T follicular helper cell (primary cell): ENCODE results near the gene SMIM45.

Experiments
- DNase-seq: peaks from one replicate; pipeline ENCODE4 v3.0.0-alpha.2; 2020; ENCODE audit warnings: low read depth

SMIM45 gene

DNA sequence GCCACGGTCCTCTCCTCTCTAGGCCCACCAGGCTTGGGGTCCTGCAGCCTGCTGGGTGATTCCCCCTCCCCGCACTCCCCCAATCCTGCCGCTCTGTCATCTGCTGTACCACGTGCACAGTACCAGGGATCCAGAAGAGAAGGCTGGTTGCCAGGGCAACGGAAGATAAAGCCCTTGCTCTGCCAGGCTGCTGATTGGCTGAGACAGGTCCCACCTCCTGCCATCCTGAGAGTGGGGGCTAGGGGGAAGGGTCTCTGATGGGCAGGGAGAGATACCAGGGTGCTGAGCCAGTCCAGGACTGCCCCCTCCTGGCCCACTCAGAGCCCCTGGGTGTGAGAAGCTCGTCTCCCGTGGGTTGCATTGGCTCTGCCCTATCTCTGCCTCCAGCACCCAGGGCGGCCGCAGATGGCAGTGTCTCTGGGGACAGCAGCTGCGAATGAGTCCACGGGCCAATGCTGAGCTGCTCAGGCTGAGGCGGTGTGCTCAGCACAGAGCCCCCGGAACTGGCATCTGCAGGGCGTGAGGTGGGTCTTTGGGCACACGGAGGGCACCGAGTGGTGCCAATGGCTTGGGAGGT lies at the start of gene SMIM45:
Gene SMIM45, plus strand, starts transcription at position 253 of the 577 bp plus-strand sequence.
- no peak for DNase-seq

DNA sequence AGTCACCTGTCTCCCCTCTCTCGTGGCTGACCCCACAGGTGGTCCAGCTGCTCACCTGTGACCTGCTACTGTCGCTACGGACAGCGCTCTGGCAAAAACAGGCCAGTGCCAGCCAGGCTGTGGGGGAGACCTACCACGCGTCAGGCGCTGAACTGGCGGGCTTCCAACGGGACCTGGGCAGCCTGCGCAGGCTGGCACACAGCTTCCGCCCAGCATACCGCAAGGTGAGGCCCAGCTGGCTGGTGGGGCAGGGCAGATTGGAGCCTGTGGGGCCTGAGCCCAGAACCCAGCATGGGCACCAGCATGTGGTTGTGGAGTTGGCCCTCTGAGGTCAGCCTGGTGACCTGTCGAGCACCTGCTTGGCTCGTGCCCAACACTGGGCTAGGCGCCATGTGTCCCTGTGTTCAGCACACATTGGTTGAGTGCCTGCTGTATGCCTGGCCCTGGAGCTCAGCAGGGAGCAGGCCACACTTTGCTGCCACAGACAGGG lies 49.0 kb upstream of the SMIM45 start:
- no peak for DNase-seq

DNA sequence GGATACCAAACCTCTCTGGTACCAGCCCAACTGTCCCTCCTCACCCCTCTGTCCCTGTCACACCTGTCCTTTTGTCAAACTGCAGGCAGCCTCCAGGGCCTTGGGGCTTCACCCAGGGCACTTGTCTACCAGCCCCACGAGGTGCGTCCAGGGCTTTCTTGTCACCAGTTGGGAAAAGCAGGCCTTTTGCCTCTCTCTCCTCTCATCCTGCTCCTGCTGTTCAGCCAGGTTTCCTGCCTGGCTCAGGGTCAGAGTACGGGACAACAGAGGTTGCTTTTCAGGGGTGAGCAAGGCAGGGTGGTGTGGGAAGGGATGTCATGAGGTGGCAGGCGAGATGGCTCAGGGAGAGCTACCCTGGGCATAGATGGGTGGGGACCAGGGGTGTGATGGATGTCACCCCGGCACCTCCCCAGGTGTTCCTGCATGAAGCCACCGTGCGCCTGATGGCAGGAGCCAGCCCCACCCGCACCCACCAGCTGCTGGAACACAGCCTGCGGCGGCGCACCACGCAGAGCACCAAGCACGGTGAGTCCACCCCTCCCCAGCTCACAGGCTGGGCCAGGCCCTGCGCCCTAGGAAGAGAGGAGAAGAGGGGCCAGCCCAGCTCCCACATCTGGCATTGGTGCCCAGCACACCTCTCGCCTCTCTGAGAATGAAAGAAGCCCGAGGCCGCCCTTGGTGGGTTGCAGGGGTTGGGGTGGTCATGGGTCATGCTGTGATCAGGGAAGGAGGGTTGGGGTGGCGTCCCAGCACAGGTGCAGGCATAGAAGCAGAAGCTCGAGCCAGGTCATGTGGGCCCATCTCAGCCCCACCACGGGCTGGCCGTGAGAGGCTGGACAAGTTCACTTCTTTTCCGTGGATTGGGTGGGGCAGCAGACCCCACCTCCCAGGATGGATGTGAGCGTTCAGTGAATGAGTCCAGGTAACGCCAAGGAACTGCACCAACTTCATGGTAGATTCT lies 47.2 kb upstream of the SMIM45 start:
- DNase-seq: no peak

DNA sequence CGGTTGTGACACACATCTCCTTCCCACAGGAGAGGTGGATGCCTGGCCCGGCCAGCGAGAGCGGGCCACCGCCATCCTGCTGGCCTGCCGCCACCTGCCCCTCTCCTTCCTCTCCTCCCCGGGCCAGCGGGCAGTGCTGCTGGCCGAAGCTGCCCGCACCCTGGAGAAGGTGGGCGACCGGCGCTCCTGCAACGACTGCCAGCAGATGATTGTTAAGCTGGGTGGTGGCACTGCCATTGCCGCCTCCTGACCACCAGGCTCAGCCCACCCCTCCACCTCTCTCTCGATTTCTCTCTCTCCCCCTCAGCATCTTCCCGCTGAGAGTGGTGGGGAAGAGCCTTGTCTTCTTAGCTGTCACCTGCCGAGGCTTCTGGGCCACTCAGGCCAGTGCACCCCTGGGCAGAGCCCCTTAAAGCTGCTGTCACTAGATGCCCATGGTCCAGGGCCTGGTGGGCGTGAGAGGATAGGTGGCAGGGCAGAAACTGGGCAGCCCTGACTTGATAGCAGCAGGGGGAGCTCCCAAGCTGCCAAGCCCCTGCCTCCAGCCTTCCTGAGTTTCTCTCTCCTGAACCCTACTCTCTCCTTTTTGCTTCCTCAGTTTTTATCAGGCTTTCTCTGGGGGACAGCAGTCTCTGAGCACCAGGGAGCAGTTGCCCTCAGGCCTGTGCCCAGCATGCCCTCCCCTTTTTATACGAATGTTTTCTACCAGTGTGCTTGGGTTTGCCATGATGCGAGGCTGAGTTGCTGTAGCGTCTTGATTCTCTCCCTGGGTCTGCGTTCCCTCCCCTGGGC lies 46.3 kb upstream of the SMIM45 start:
- DNase-seq: no peak

GRCh38 chr22:41906822-41907221 lies 45.1 kb upstream of the SMIM45 start:
- no peak for DNase-seq

GRCh38 chr22:41907436-41908401 lies 44.2 kb upstream of the SMIM45 start:
- DNase-seq: no peak

DNA sequence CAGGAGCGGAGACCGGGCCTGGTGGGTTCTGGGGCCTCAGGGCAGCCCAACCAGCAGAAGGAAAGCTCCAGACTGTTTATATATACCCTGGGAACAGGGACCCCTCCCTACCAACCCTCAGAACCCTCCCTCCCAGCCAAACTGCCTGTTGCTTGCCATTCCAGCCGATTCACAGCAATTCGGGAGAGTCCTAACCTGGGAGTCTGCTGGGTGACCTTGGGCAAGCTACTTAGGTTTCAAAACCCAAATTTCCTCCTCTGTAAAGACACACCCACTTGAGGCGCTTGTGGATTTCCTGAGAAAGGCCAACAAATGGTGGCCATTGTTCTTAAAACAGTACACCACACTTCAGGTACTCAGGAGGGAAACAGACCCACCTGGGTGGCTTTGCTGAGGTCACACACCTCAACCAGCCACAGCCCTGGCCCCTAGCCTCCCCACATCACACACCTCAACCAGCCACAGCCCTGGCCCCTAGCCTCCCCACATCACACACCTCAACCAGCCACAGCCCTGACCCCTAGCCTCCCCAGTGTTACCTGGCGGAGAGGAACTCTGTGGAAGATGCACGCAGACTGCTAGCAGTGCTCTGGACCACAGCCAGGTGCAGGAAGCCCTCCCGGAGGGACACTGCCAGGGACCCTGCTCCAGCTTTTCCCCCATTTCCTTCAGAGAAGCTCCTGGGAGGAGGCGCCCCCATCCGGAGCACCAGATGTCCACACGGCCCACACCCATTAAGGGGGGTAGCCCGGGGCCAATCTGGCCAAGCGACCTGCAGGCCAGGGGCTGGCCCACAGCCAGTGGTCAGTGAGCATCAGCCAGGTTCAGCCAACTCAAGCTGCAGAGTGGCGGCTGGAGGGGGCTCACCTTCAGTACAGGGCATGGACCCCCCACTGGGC lies 43.3 kb upstream of the SMIM45 start:
- no peak for DNase-seq

GRCh38 chr22:41909310-41910049 lies 42.5 kb upstream of the SMIM45 start:
- no peak for DNase-seq

GRCh38 chr22:41910050-41911000 lies 41.6 kb upstream of the SMIM45 start:
- no peak for DNase-seq

GRCh38 chr22:41911001-41911611 lies 40.8 kb upstream of the SMIM45 start:
- DNase-seq: no peak

- no peak for DNase-seq
Observed at GRCh38 chr22:41912338-41913039, 39.5 kb upstream of the SMIM45 start.

GRCh38 chr22:41913040-41913719 lies 38.8 kb upstream of the SMIM45 start:
- DNase-seq: no peak

- no peak for DNase-seq
Observed at GRCh38 chr22:41913842-41914534, 38.0 kb upstream of the SMIM45 start.

DNA sequence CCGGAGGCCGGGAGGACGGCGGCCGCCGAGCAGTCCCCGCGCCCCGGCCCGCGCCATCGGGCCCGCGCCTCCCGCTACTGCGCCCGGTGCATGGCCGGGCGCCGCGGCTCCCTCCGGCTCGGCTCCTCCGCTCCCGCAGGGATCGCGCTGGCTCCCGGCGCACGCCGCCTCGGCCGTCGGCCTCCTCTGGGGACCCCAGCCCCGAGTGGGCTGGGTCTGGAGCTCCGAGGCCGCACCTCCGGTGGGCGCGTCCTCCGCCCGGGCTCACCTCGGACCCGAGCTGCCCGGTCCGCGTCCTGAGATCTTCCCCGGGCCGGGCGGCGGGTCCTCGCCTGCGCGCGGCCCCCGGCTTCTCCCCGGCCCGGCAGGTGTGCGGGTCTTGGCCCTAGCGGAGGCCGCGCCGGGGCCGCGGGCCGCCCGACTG lies 37.3 kb upstream of the SMIM45 start:
- DNase-seq: no peak

DNA sequence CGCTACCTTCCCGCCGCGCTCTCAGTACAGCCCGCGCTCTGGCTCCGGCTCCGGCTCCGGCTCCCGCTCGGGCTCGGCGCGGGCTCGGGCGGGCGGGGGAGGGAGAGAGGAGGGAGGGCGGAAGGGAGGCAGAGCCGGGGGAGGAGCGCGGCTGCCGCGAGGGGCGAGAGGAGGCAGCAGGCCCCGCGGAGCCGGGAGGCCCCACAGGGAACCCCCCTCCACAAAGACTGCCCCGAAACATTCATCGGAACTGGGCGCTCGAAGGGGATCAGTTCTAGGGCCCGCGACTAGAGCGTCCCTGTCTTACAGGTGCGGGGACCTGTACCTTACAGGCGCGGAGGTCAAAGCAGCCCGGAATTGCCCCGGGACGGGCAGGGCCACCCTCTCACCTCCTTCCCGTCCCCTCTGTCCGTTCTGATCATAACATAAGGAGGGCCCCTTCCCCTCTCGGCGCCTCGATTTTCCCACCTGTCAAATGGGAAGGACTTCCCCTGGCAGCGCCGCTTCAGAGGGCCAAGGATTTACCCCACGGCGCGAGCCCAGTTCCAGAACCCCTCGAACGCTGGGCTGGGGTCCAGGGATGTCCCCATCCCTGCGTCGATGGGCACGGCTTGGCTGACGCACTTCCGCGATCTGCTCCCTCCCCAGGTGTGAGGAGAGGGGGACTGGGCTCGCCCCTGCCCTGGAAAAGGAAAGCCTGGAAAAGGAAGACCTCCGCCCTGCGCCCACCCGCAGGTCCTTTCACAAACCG lies 36.7 kb upstream of the SMIM45 start, which contains the start of gene SHISA8:
Gene SHISA8, minus strand, starts transcription at position 40 of the 751 bp plus-strand sequence. CDS start 407 bp downstream, outside the sequence.
- peak; percentile 54 for DNase-seq
